Activated CD8-positive, alpha-beta memory T cell treated with anti-CD3 and anti-CD28 coated beads, Interleukin-2, amount 50 U/mL, for 48 hours (primary cell): Measurements from ENCODE around the gene NDUFS3.

Experiments used
- DNase-seq: peaks from one replicate; pipeline ENCODE4 v3.0.0-alpha.2; 2020

NDUFS3 gene

GRCh38 chr11:47592251-47592650 lies 13.4 kb downstream of the NDUFS3 start:
- no peak for DNase-seq

GRCh38 chr11:47592970-47593369 lies 14.1 kb downstream of the NDUFS3 start:
- no peak for DNase-seq

GRCh38 chr11:47593492-47593933 lies 14.6 kb downstream of the NDUFS3 start:
- DNase-seq: no peak

- DNase-seq: no peak
Observed at GRCh38 chr11:47593934-47594855, 15.3 kb downstream of the NDUFS3 start, which contains the start of gene C1QTNF4. C1QTNF4 (minus strand) TSS chr11:47594411; CDS start chr11:47590810, 3,601 bp downstream.

GRCh38 chr11:47595029-47595428 lies 16.2 kb downstream of the NDUFS3 start:
- DNase-seq: no peak

GRCh38 chr11:47595967-47596366 lies 17.1 kb downstream of the NDUFS3 start:
- DNase-seq: no peak

GRCh38 chr11:47599902-47600301 lies 21.0 kb downstream of the NDUFS3 start:
- no peak for DNase-seq

- no peak for DNase-seq
Observed at GRCh38 chr11:47603295-47603694, 24.4 kb downstream of the NDUFS3 start.

- no peak for DNase-seq
Observed at GRCh38 chr11:47605921-47606320, 27.0 kb downstream of the NDUFS3 start.

- no peak for DNase-seq
Observed at GRCh38 chr11:47606731-47607130, 27.9 kb downstream of the NDUFS3 start.

GRCh38 chr11:47607380-47607779 lies 28.5 kb downstream of the NDUFS3 start:
- no peak for DNase-seq

- DNase-seq: no peak
Observed at GRCh38 chr11:47609675-47610074, 30.8 kb downstream of the NDUFS3 start.

GRCh38 chr11:47611348-47611794 lies 32.5 kb downstream of the NDUFS3 start:
- DNase-seq: no peak

- DNase-seq: no peak
Observed at GRCh38 chr11:47615249-47615648, 36.4 kb downstream of the NDUFS3 start.

GRCh38 chr11:47616726-47617416 lies 38.0 kb downstream of the NDUFS3 start:
- no peak for DNase-seq

GRCh38 chr11:47617417-47617809 lies 38.5 kb downstream of the NDUFS3 start:
- DNase-seq: no peak

GRCh38 chr11:47620836-47621378 lies 42.0 kb downstream of the NDUFS3 start:
- DNase-seq: no peak

- no peak for DNase-seq
Observed at GRCh38 chr11:47626234-47626633, 47.4 kb downstream of the NDUFS3 start.

- no peak for DNase-seq
Observed at GRCh38 chr11:47628026-47628425, 49.2 kb downstream of the NDUFS3 start.

GRCh38 chr11:47631473-47631872 lies 52.6 kb downstream of the NDUFS3 start:
- no peak for DNase-seq
